Trophoblast cell (in vitro differentiated cells and primary cell): ENCODE measurements around the gene TBRG4.

Experiments
- DNase-seq, 2 donors: peaks; one replicate each; pipeline ENCODE4 v3.0.0-alpha.2; 2016
- H2AFZ ChIP-seq: 2 replicates; pipeline ENCODE4 v1.6.1; 2013; ENCODE audit warnings: low read length, moderate library complexity, mild to moderate bottlenecking; ENCODE audit not compliant: insufficient read depth, poor library complexity
- H2AK5ac ChIP-seq: 2 replicates; pipeline ENCODE4 v1.6.1; 2013; ENCODE audit warnings: mild to moderate bottlenecking, low read length
- H2BK120ac ChIP-seq: 2 replicates; pipeline ENCODE4 v1.6.1; 2013; ENCODE audit warnings: low read length, mild to moderate bottlenecking, moderate library complexity; ENCODE audit not compliant: insufficient read depth, poor library complexity
- H2BK12ac ChIP-seq: 2 replicates; pipeline ENCODE4 v1.6.1; 2013; ENCODE audit warnings: mild to moderate bottlenecking, low read length, moderate library complexity
- H2BK5ac ChIP-seq: 2 replicates; pipeline ENCODE4 v1.6.1; 2013; ENCODE audit warnings: low read length, low read depth, moderate library complexity, mild to moderate bottlenecking; ENCODE audit not compliant: poor library complexity
- H3K14ac ChIP-seq: 2 replicates; pipeline ENCODE4 v1.6.1; 2013; ENCODE audit warnings: mild to moderate bottlenecking, low read length
- H3K18ac ChIP-seq: 2 replicates; pipeline ENCODE4 v1.6.1; 2013; ENCODE audit warnings: mild to moderate bottlenecking, low read length
- H3K23ac ChIP-seq: 2 replicates; pipeline ENCODE4 v1.6.1; 2013; ENCODE audit warnings: low read length
- H3K27ac ChIP-seq: 2 replicates; pipeline ENCODE4 v1.5.1; 2013; ENCODE audit warnings: low read depth, mild to moderate bottlenecking, inconsistent platforms, low read length, moderate library complexity
- H3K27me3 ChIP-seq: 2 replicates; pipeline ENCODE4 v1.6.1; 2013; ENCODE audit warnings: inconsistent platforms, mild to moderate bottlenecking, low read length, moderate library complexity; ENCODE audit not compliant: insufficient read depth
- H3K36me3 ChIP-seq, 2 experiments: 1 replicate in 1 of 2; 2 replicates in 1 of 2; pipeline ENCODE4 v1.6.1; 2013; ENCODE audit warnings: low read length in 2 of 2, mild to moderate bottlenecking in 2 of 2, moderate library complexity in 1 of 2; ENCODE audit not compliant: insufficient read depth in 2 of 2, control insufficient read depth in 1 of 2
- H3K4ac ChIP-seq: 2 replicates; pipeline ENCODE4 v1.6.1; 2013; ENCODE audit warnings: low read depth, mild to moderate bottlenecking, low read length, moderate library complexity
- H3K4me1 ChIP-seq, 2 experiments: 1 replicate in 1 of 2; 2 replicates in 1 of 2; pipeline ENCODE4 v1.6.1; 2013; ENCODE audit warnings: low read length in 2 of 2, mild to moderate bottlenecking in 2 of 2, moderate library complexity in 1 of 2; ENCODE audit not compliant: insufficient read depth in 2 of 2, control insufficient read depth in 1 of 2
- H3K4me2 ChIP-seq: 2 replicates; pipeline ENCODE4 v1.6.1; 2013; ENCODE audit warnings: inconsistent platforms, mild to moderate bottlenecking, low read length, moderate library complexity
- H3K4me3 ChIP-seq: 2 replicates; pipeline ENCODE4 v1.5.1; 2013; ENCODE audit warnings: mild to moderate bottlenecking, low read depth, low read length, inconsistent platforms
- H3K79me1 ChIP-seq: one replicate; pipeline ENCODE4 v1.6.1; 2013; ENCODE audit warnings: low read length
- H3K79me2 ChIP-seq: 2 replicates; pipeline ENCODE4 v1.6.1; 2013; ENCODE audit warnings: low read length, mild to moderate bottlenecking; ENCODE audit not compliant: control insufficient read depth, insufficient read depth, poor library complexity
- H3K9ac ChIP-seq: 2 replicates; pipeline ENCODE4 v1.6.1; 2013; ENCODE audit warnings: mild to moderate bottlenecking, low read length
- H3K9me3 ChIP-seq: 2 replicates; pipeline ENCODE4 v1.6.1; 2013; ENCODE audit warnings: low read depth, mild to moderate bottlenecking, control low read depth, inconsistent platforms, low read length; ENCODE audit not compliant: insufficient read depth
- H4K12ac ChIP-seq: 2 replicates; pipeline ENCODE4 v1.6.1; 2013; ENCODE audit warnings: low read depth, mild to moderate bottlenecking, low read length, moderate library complexity
- H4K8ac ChIP-seq: 2 replicates; pipeline ENCODE4 v1.6.1; 2013; ENCODE audit warnings: low read depth, mild to moderate bottlenecking, low read length, moderate library complexity
- H4K91ac ChIP-seq: one replicate; pipeline ENCODE4 v1.6.1; 2013; ENCODE audit warnings: low read depth, mild to moderate bottlenecking, low read length, moderate library complexity
- WGBS: extraction: QIAGEN DNeasy Blood & Tissue Kit; methylation state at CpG from one replicate; pipeline ENCODE4 v1.1.7; 2013; ENCODE audit warnings: missing lambda C conversion rate; ENCODE audit not compliant: insufficient read length, insufficient coverage; ENCODE audit errors: extremely low coverage; 5-methylcytosine and 5-hydroxymethylcytosine counted together

The TBRG4 gene

DNA sequence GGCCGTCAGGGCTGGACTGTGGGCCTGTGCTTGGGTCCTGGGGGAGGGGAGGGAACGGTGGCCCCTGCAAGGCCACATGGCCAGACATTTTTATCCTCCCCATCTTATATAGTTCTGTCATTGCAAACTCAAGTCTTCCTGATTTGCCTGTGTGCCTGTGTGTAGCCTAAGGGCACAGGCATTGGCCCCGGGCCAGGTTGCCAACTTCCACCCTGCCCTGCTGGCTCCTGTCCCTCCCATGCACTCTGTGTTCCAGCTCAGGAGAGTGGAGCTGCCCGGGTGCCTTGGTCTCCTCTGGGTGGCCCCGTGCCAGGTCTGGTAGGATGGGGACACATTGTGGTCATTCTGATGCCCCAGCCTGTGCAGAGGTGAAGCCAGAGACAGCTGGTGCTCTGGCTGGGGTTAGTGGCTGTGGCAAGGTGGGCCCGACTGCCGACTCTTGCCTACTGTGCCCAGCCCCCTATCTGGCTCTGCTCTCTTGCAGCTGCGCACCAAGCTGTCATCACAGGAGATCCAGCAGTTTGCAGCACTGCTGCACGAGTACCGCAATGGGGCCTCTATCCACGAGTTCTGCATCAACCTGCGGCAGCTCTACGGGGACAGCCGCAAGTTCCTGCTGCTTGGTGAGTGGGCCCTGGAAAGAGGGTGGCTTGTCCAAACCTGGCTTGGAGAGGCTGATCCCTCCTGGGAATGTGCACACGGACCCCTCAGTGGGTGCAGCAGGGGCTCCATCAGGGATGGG, 37.5 kb downstream of the TBRG4 start:
- no peak overlapping the region for H4K8ac ChIP-seq
- no peak overlapping the region for H2BK12ac ChIP-seq
- peak overlapping the region; percentile 6 for H3K4me3 ChIP-seq
- peaks cover 56 to 64% of the 10 kb centered on the region in 2 experiments for H3K36me3 ChIP-seq
- H3K18ac ChIP-seq: no peak overlapping the region
- no peak overlapping the region for H3K27ac ChIP-seq
- peaks cover 5% of the 10 kb centered on the region for H3K9me3 ChIP-seq
- H3K4me2 ChIP-seq: no peak overlapping the region
- no peak overlapping the region for H4K12ac ChIP-seq
- no peak overlapping the region for H2AFZ ChIP-seq
- no peak overlapping the region for H2BK120ac ChIP-seq
- no peaks in the 10 kb centered on the region for H3K27me3 ChIP-seq
- DNase-seq: no peak
- no peaks in the 10 kb centered on the region for H3K79me2 ChIP-seq
- H3K4me1 ChIP-seq: peaks cover 5 to 11% of the 10 kb centered on the region in 2 experiments
- no peak overlapping the region for H4K91ac ChIP-seq
- WGBS: no CpG with 5 or more reads among the region's 15 CpGs
- no peak overlapping the region for H2AK5ac ChIP-seq
- H3K14ac ChIP-seq: no peak overlapping the region
- H3K23ac ChIP-seq: no peak overlapping the region
- no peak overlapping the region for H3K4ac ChIP-seq
- no peak overlapping the region for H2BK5ac ChIP-seq
- H3K9ac ChIP-seq: no peak overlapping the region
- no peaks in the 10 kb centered on the region for H3K79me1 ChIP-seq

GRCh38 chr7:45073031-45073785, 38.3 kb downstream of the TBRG4 start:
- H4K12ac ChIP-seq: no peak overlapping the region

DNA sequence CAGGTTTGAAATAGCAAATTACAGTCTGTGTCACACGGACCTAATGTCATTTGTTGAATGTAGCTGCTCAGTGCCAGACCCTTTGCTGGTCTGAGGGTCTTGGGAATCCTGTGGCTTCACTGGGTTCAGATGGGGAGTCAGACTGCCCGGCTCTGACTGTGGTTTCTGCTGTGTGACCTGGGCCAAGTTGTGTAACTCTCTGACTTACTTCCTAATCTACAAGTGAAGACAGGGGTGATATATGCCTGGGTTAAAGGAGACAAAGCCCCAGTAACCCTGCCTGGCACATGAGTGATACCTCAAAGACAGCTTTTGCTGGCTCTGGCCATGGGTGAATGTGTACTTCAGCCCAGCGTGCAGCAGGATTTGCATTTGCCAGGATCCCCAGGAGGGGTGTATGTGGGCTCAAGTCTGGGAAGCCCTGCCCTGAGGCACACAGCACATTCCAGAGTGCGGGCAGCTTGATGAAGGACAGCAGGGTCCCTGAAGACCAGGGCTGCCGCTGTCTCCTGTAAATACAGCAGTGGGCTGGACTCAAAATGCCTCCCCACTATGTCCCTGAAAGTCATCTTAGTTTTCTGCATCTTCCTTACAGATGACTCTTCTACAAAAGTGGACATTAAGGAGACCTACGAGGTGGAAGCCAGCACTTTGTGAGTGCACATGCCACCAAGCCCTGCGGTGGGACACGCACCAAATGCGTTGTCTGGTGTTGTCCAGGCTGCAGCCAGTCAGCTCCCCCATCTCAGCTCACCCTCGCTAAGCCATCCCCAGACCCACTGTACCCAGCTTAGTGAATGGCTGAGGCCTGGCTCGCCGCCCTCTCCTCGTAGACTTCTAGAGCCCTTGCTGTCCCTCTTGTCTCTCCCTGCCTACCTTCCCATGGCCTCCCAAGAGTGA, 39.1 kb downstream of the TBRG4 start:
- H2AK5ac ChIP-seq: no peak overlapping the region
- no peaks in the 10 kb centered on the region for H3K79me2 ChIP-seq
- H3K14ac ChIP-seq: no peak overlapping the region
- no peak overlapping the region for H4K91ac ChIP-seq
- no peak overlapping the region for H2BK12ac ChIP-seq
- no peak overlapping the region for H2BK5ac ChIP-seq
- peaks cover 5 to 11% of the 10 kb centered on the region in 2 experiments for H3K4me1 ChIP-seq
- no CpG with 5 or more reads among the region's 13 CpGs for WGBS
- no peak for DNase-seq
- H2BK120ac ChIP-seq: no peak overlapping the region
- no peak overlapping the region for H3K27ac ChIP-seq
- H3K4ac ChIP-seq: no peak overlapping the region
- H3K79me1 ChIP-seq: no peaks in the 10 kb centered on the region
- H3K23ac ChIP-seq: no peak overlapping the region
- no peak overlapping the region for H3K4me3 ChIP-seq
- H3K36me3 ChIP-seq: peaks cover 67 to 70% of the 10 kb centered on the region in 2 experiments
- no peak overlapping the region for H3K4me2 ChIP-seq
- peaks cover 2% of the 10 kb centered on the region for H3K9me3 ChIP-seq
- H2AFZ ChIP-seq: no peak overlapping the region
- no peak overlapping the region for H4K8ac ChIP-seq
- no peak overlapping the region for H3K18ac ChIP-seq
- no peak overlapping the region for H3K9ac ChIP-seq
- H3K27me3 ChIP-seq: no peaks in the 10 kb centered on the region
- H4K12ac ChIP-seq: no peak overlapping the region

More at GRCh38 chr7:45073031-45073785, 38.3 kb downstream of the TBRG4 start:
- H2AFZ ChIP-seq: no peak overlapping the region
- peaks cover 62 to 69% of the 10 kb centered on the region in 2 experiments for H3K36me3 ChIP-seq
- no peak overlapping the region for H3K4me3 ChIP-seq
- H2BK5ac ChIP-seq: no peak overlapping the region
- WGBS: no CpG with 5 or more reads among the region's 17 CpGs
- H4K8ac ChIP-seq: no peak overlapping the region
- no peak overlapping the region for H3K23ac ChIP-seq
- no peaks in the 10 kb centered on the region for H3K79me1 ChIP-seq
- DNase-seq: no peak
- no peak overlapping the region for H3K9ac ChIP-seq
- no peak overlapping the region for H2BK12ac ChIP-seq
- no peak overlapping the region for H3K4ac ChIP-seq
- no peak overlapping the region for H2AK5ac ChIP-seq
- H3K79me2 ChIP-seq: no peaks in the 10 kb centered on the region
- no peak overlapping the region for H3K27ac ChIP-seq
- H3K14ac ChIP-seq: no peak overlapping the region
- no peak overlapping the region for H3K18ac ChIP-seq
- no peaks in the 10 kb centered on the region for H3K27me3 ChIP-seq
- peaks cover 5% of the 10 kb centered on the region for H3K9me3 ChIP-seq
- H3K4me1 ChIP-seq: peaks cover 5 to 11% of the 10 kb centered on the region in 2 experiments
- H3K4me2 ChIP-seq: no peak overlapping the region
- H2BK120ac ChIP-seq: no peak overlapping the region
- H4K91ac ChIP-seq: no peak overlapping the region

DNA sequence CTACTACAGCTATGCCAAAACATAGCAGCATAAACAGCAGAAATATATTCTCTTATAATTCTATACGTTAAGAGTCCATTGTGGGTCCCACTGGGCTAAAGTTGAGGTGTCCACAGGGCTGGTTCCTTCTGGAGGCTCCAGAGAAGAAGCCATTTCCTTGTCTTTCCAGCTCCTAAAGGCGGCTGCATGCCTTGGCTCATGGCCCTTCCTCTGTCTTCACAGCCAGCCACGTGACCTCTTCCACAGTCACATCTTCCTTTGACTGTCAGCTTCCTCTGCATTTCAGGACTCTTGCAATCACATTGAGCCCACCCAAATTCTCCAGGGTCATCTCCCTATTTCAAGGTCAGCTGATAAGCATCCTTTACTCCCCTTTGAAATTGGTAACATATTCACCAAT, 40.0 kb downstream of the TBRG4 start:
- Histone ChIP-seq H3K79me1 (no peaks in the 10 kb centered on the region), H3K4me3 (no peak overlapping the region), H3K36me3 (peaks cover 63 to 65% of the 10 kb centered on the region in 2 experiments), H3K27ac (no peak overlapping the region), H3K79me2 (no peaks in the 10 kb centered on the region), H4K91ac (no peak overlapping the region), H3K9ac (no peak overlapping the region), H3K23ac (no peak overlapping the region), H3K9me3 (peaks cover 2% of the 10 kb centered on the region), H2BK12ac (no peak overlapping the region), H3K4ac (no peak overlapping the region), H2AK5ac (no peak overlapping the region), H3K14ac (no peak overlapping the region), H3K4me2 (no peak overlapping the region), H2AFZ (no peak overlapping the region), H2BK5ac (no peak overlapping the region), H3K4me1 (peaks cover 5 to 9% of the 10 kb centered on the region in 2 experiments), H2BK120ac (no peak overlapping the region), H4K12ac (no peak overlapping the region), H4K8ac (no peak overlapping the region), H3K27me3 (no peaks in the 10 kb centered on the region), H3K18ac (no peak overlapping the region)
- no CpG with 5 or more reads among the region's 3 CpGs for WGBS
- DNase-seq: no peak
